ENCODE measurements around the gene ABCC3.

- TF ChIP-seq CTCF (IDR thresholded peaks at IDR 0.05) (no peak), EP300 (IDR thresholded peaks at IDR 0.05) (no peak), POLR2A (IDR thresholded peaks at IDR 0.05) (no peak)
Observed at GRCh38 chr17:50619489-50619888, 15.2 kb upstream of the ABCC3 start.

Data from upper lobe of left lung (tissue), 4 donors.